ENCODE results near the gene GATA5.

GATA5 gene, protein sequence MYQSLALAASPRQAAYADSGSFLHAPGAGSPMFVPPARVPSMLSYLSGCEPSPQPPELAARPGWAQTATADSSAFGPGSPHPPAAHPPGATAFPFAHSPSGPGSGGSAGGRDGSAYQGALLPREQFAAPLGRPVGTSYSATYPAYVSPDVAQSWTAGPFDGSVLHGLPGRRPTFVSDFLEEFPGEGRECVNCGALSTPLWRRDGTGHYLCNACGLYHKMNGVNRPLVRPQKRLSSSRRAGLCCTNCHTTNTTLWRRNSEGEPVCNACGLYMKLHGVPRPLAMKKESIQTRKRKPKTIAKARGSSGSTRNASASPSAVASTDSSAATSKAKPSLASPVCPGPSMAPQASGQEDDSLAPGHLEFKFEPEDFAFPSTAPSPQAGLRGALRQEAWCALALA

GRCh38 chr20:62475772-62476055, at the start of gene GATA5:
TSS of gene GATA5 (minus strand) at chr20:62475995. CDS start at chr20:62475521, 474 bp downstream.
- DNase-seq (ENCODE audit: low read depth in 2 of 2) = no peak

- no peak for DNase-seq (ENCODE audit: low read depth in 2 of 2)
These were observed 49.2 kb upstream of the GATA5 start for GRCh38 chr20:62525014-62525413.

DNA sequence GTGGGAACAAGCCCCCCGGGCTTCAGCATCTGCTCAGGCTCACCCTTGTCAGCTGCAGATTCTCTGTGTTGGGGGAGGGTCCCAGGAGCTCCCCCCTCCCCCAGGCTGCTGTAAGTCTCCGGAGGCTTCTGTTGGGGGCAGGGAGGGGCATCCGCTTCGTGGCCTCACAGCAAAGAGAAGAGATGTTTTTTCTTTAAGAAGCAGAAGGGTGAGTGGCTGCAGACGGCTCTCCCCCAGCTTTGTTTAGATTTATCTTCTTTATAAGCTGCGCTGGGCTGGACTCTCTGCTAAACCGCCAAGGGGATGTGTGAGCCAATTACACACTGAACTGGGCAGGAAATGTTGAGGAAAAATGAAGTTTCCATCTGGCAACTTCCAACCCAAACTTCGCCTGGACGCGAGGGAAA, 48.7 kb upstream of the GATA5 start:
- DNase-seq (ENCODE audit: low read depth in 2 of 2) = no peak

- peak; percentile 24 to 32 for DNase-seq (ENCODE audit: low read depth in 2 of 2)
These were observed 47.8 kb upstream of the GATA5 start for GRCh38 chr20:62523473-62524203.

- no peak for DNase-seq (ENCODE audit: low read depth in 2 of 2)
These were observed 47.1 kb upstream of the GATA5 start for GRCh38 chr20:62522748-62523396.

DNA sequence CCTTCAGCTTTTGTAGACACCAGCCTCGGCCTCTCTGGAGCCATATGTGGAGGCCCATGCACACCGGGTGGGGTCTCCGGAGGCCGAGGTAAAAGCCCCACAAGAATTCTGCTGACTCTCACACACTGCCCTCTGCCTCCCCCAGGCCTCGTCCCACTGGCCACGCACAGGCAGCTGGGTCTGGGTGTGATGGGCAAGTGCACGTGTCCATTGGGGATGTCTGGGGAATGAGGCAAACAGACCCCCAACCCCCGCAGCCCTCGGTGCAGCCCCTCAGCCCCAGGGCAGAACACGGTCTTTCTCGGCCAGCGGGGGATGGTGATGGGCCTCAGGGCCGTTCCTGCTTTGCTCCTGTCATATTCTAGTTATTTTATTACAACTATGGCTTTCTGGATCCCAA, 44.0 kb upstream of the GATA5 start:
- no peak for DNase-seq (ENCODE audit: low read depth in 2 of 2)

GRCh38 chr20:62518911-62519310, 43.1 kb upstream of the GATA5 start:
- no peak for DNase-seq (ENCODE audit: low read depth in 2 of 2)

DNA sequence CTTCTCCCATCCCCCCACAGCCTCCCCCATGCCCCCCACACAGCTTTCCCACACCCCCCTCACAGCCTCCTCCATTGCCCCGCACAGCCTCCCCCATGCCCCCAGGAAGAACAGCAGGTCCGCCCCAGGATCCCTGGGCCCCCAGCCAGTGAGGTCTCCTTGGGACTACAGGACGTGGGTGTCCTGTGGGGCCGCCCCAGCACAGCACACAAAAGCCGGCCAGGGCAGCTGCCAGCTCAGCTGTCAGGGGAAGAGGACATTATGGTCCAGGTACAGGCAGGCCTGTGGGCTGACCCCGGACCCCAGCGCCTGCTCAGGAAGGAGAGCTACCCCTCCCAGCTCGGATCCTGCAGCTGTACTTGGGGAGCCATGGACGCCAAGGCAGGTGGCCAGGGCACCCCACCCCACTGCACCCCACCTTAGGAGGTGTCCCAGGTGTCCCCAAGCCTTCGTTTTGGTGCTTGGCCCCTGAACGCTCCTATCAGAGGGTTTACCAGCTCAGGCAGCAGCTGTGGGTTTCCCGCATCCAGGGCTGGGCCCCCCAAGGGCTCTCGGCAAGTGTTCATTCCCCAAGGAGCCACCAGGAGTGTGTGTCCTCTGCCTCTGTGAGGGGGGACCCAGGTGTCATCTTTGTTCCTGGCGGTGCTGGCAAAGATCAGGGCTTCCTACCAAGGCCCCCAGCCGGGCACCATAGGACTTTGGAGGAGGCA, 42.3 kb upstream of the GATA5 start:
- no peak for DNase-seq (ENCODE audit: low read depth in 2 of 2)

GRCh38 chr20:62517168-62517567, 41.4 kb upstream of the GATA5 start:
- DNase-seq (ENCODE audit: low read depth in 2 of 2) = no peak

DNA sequence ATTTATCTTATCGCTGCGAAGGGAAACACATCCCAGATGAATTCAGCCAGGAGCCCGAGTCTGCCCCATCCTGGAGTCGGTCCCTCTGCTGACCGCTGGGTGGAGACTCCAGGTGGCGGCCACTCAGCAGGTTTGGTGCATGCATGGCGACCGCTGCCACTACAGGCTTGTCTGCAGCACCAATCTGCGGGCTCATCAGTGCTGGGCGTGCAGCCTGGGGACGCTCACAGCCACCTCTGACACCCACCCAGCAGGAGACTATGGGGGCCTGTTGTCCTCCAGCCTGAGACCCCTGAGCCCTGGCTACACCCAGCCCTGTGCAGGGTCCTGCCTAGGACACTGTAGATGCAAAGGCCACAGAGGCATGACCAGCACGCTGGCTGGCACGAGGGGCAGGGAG, 40.5 kb upstream of the GATA5 start:
- DNase-seq (ENCODE audit: low read depth in 2 of 2) = no peak

DNA sequence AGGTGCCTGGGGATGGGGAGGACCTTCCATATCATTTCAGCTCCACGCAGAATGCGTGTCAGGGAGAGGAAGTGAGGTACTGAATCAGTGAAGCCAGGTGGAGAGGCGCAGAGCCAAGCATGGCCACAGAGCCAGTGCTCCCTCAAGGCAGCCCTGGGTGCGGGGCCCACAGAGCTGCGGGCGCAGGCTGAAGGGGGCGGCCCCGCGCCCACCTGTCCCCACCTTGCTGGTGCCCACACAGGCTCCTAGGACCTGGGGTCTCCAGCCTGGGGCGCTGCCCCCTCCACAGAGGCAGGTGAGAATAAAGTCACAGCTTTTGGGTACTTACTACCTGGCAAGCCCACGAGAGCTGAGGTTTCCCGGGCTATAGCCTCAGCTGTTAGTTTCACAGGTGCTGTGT, 40.0 kb upstream of the GATA5 start:
- no peak for DNase-seq (ENCODE audit: low read depth in 2 of 2)

GRCh38 chr20:62515280-62515679, 39.5 kb upstream of the GATA5 start:
- no peak for DNase-seq (ENCODE audit: low read depth in 2 of 2)

- no peak for DNase-seq (ENCODE audit: low read depth in 2 of 2)
These were observed 38.2 kb upstream of the GATA5 start for GRCh38 chr20:62513991-62514390.

DNA sequence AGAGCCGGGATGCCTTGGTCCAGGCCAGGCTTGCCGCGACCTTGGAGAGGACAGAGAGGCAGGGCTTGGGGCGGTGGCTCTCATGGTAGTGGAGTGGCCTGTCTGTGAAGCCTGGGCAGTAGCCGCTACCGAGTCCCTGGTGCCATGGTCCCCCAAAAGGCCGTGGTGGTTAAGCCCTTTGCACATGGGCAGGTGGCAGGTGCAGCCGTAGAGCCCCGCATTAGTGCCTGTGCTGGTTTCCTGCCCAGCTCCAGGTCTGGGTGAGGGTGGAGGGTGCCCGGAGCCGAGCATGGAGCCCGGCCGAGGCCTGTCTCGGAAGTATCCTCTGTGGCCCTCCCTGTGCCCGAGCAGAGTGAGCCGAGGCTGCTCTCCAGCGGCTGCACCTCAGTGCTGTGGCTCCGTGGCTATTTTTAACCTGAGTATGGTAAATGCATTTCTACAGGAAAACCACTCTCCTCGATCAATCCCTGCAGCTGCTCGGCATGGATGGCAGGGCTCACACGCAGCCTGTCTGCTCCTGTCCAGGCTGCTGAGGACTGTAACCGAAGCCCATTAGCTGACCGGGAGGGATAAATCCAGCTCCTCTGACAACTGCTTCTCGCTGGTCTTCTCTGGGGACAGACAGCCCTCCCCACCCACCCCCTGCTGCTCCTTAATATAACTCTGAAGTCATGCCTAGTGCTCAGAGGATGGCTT, 36.3 kb upstream of the GATA5 start:
- no peak for DNase-seq (ENCODE audit: low read depth in 2 of 2)

GRCh38 chr20:62511300-62511914, 35.6 kb upstream of the GATA5 start:
- no peak for DNase-seq (ENCODE audit: low read depth in 2 of 2)

- no peak for DNase-seq (ENCODE audit: low read depth in 2 of 2)
These were observed 32.9 kb upstream of the GATA5 start for GRCh38 chr20:62508641-62509051.

GRCh38 chr20:62507991-62508640, 32.3 kb upstream of the GATA5 start:
- DNase-seq (ENCODE audit: low read depth in 2 of 2) = no peak

GRCh38 chr20:62507323-62507722, 31.5 kb upstream of the GATA5 start:
- DNase-seq (ENCODE audit: low read depth in 2 of 2) = no peak

GRCh38 chr20:62506791-62507190, 31.0 kb upstream of the GATA5 start:
- no peak for DNase-seq (ENCODE audit: low read depth in 2 of 2)

DNA sequence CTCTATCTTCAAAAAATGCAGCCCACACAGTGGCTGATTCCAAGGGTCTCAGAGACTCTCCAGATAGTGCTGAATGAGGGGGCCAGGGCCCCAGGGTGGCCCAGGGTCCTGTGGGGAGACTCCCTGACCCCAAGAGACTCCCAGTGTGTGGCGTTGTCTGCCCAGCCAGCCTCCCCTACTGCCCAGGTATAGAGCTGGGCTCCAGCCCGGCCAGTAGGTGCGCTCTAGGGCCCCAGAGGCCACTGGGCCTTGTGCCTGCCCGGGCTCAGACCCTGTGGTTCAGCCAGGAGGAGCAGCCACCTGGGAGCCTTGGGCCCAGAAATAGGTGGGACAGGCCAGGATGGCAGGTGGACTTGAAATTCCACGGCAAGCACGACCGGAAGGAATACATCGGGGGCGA, 30.3 kb upstream of the GATA5 start:
- no peak for DNase-seq (ENCODE audit: low read depth in 2 of 2)
